ENCODE results near the gene SELENOK.

Gene SELENOK

GRCh38 chr3:53883008-53883407 is 8.7 kb downstream of the SELENOK start:
- DNase-seq (ENCODE audit: low read depth) = no peak

GRCh38 chr3:53881691-53882593 is 9.7 kb downstream of the SELENOK start, which contains the start of gene ACTR8:
Gene ACTR8 (minus strand): TSS chr3:53882152. CDS start chr3:53882101, 51 bp downstream.
- DNase-seq (ENCODE audit: low read depth) = peak; percentile 79

- no peak for DNase-seq (ENCODE audit: low read depth)
These were observed 11.0 kb downstream of the SELENOK start for GRCh38 chr3:53880396-53881345.

- no peak for DNase-seq (ENCODE audit: low read depth)
These were observed 25.7 kb downstream of the SELENOK start for GRCh38 chr3:53865732-53866499.

GRCh38 chr3:53863145-53863544 is 28.5 kb downstream of the SELENOK start:
- no peak for DNase-seq (ENCODE audit: low read depth)

- no peak for DNase-seq (ENCODE audit: low read depth)
These were observed 29.4 kb downstream of the SELENOK start for GRCh38 chr3:53862241-53862640.

- no peak for DNase-seq (ENCODE audit: low read depth)
These were observed 31.5 kb downstream of the SELENOK start for GRCh38 chr3:53860196-53860595.

- no peak for DNase-seq (ENCODE audit: low read depth)
These were observed 32.5 kb downstream of the SELENOK start for GRCh38 chr3:53859178-53859577.

GRCh38 chr3:53858096-53858741 is 33.4 kb downstream of the SELENOK start:
- no peak for DNase-seq (ENCODE audit: low read depth)

- DNase-seq (ENCODE audit: low read depth) = no peak
These were observed 34.7 kb downstream of the SELENOK start for GRCh38 chr3:53856964-53857363.

GRCh38 chr3:53850895-53851294 is 40.8 kb downstream of the SELENOK start:
- DNase-seq (ENCODE audit: low read depth) = no peak

- no peak for DNase-seq (ENCODE audit: low read depth)
These were observed 41.7 kb downstream of the SELENOK start for GRCh38 chr3:53849916-53850315.

- no peak for DNase-seq (ENCODE audit: low read depth)
These were observed 44.9 kb downstream of the SELENOK start for GRCh38 chr3:53846851-53847155.

GRCh38 chr3:53846134-53846850 is 45.4 kb downstream of the SELENOK start, which contains the start of the genes CHDH and IL17RB:
Gene CHDH (minus strand): TSS chr3:53846419. CDS start chr3:53824008, 22,411 bp downstream.
Gene IL17RB (plus strand): TSS chr3:53846568. CDS start chr3:53846589, 21 bp downstream.
- no peak for DNase-seq (ENCODE audit: low read depth)

GRCh38 chr3:53845881-53846133 is 45.9 kb downstream of the SELENOK start:
- DNase-seq (ENCODE audit: low read depth) = no peak

- DNase-seq (ENCODE audit: low read depth) = no peak
These were observed 46.4 kb downstream of the SELENOK start for GRCh38 chr3:53845103-53845880.

- no peak for DNase-seq (ENCODE audit: low read depth)
These were observed 47.2 kb downstream of the SELENOK start for GRCh38 chr3:53844262-53845102.

GRCh38 chr3:53843195-53844177 is 48.2 kb downstream of the SELENOK start:
- no peak for DNase-seq (ENCODE audit: low read depth)

All from activated T-cell treated with anti-CD3 and anti-CD28 coated beads for 24 hours (primary cell).